Keratinocyte (primary cell): Measurements from ENCODE around the gene KLK1. TPM values are rescaled to one million over a fixed set of nuclear protein-coding genes. Genes with fewer than 3 reads are reported as not detected.

ENCODE experiments used
- DNase-seq: peaks from one replicate; pipeline ENCODE4 v3.0.0-alpha.2; 2011; ENCODE audit warnings: low read depth, missing footprints, low spot score
- FAIRE-seq: peaks from 2 replicates; lab custom pipeline; 2011; peaks lifted over from hg19 to GRCh38; lab: Jason Lieb, UNC
- H2AFZ ChIP-seq: 2 replicates; pipeline ENCODE4 v1.6.0; 2012; ENCODE audit warnings: low read length, control low read depth, inconsistent platforms; ENCODE audit not compliant: control insufficient read depth
- H3K27ac ChIP-seq: 2 replicates; pipeline ENCODE4 v1.5.1; 2011; ENCODE audit warnings: low read length; ENCODE audit not compliant: control insufficient read depth, insufficient read depth
- H3K27me3 ChIP-seq: 3 replicates; pipeline ENCODE4 v1.6.0; 2011; ENCODE audit warnings: low read length; ENCODE audit not compliant: control insufficient read depth, insufficient read depth; ENCODE audit errors: extremely low read depth
- H3K36me3 ChIP-seq, 2 experiments: 2 replicates in 1 of 2; 3 replicates in 1 of 2; pipeline ENCODE4 v1.5.1; 2011; ENCODE audit warnings: low read length in 2 of 2, mild to moderate bottlenecking in 1 of 2; ENCODE audit not compliant: control insufficient read depth in 2 of 2, insufficient read depth in 2 of 2; ENCODE audit errors: extremely low read depth in 1 of 2
- H3K4me1 ChIP-seq: 3 replicates; pipeline ENCODE4 v1.5.1; 2011; ENCODE audit warnings: low read length; ENCODE audit not compliant: control insufficient read depth, insufficient read depth; ENCODE audit errors: extremely low read depth
- H3K4me2 ChIP-seq: 3 replicates; pipeline ENCODE4 v1.6.0; 2011; ENCODE audit warnings: low read depth, low read length; ENCODE audit not compliant: control insufficient read depth, insufficient read depth; ENCODE audit errors: extremely low read depth
- H3K4me3 ChIP-seq, 3 experiments: fragments of 200-600 bp in 1 of 3; sonication (generic) in 1 of 3; 2 replicates in 2 of 3; 3 replicates in 1 of 3; pipeline ENCODE4 v1.5.1; 2011 to 2016; ENCODE audit warnings: low read length in 3 of 3, mild to moderate bottlenecking in 3 of 3, control low read depth in 2 of 3, inconsistent platforms in 1 of 3, low read depth in 1 of 3, mixed read lengths in 1 of 3, mixed run types in 1 of 3, moderate library complexity in 1 of 3; ENCODE audit not compliant: control insufficient read depth in 2 of 3, insufficient read depth in 2 of 3; ENCODE audit errors: extremely low read depth in 1 of 3
- H3K79me2 ChIP-seq: 2 replicates; pipeline ENCODE4 v1.6.0; 2012; ENCODE audit warnings: low read length; ENCODE audit not compliant: control insufficient read depth, insufficient read depth
- H3K9ac ChIP-seq: 3 replicates; pipeline ENCODE4 v1.6.0; 2011; ENCODE audit warnings: low read length; ENCODE audit not compliant: control insufficient read depth, insufficient read depth; ENCODE audit errors: extremely low read depth
- H3K9me1 ChIP-seq: 3 replicates; pipeline ENCODE4 v1.6.0; 2011; ENCODE audit warnings: low read length; ENCODE audit not compliant: control insufficient read depth, insufficient read depth; ENCODE audit errors: extremely low read depth
- H3K9me3 ChIP-seq: 2 replicates; pipeline ENCODE4 v1.5.1; 2012; ENCODE audit warnings: low read depth, low read length; ENCODE audit not compliant: control insufficient read depth
- H4K20me1 ChIP-seq: 3 replicates; pipeline ENCODE4 v1.6.0; 2011; ENCODE audit warnings: low read length; ENCODE audit not compliant: control insufficient read depth, insufficient read depth; ENCODE audit errors: extremely low read depth
- EZH2 ChIP-seq: IDR thresholded peaks from one replicate; pipeline ENCODE4 v1.6.1; 2012; ENCODE audit warnings: inconsistent platforms, mild to moderate bottlenecking, low read length, moderate library complexity
- dilution Hi-C: fragments of 300-500 bp; cut with MboI; formaldehyde crosslinking; loops from one replicate; pipeline ENCODE4 v1.7.0; 2020; ENCODE audit warnings: low sequenced_read_pairs; ENCODE audit not compliant: extremely low pct_ligation_motif_present
- polyA plus RNA-seq, 5 experiments: library from polyadenylated mRNA; depleted of rRNA in 3 of 5; stranded (reverse) in 3 of 5; stranded (forward) in 1 of 5; unstranded in 1 of 5; fragments of >200 nt; gene quantifications; 1 replicate in 1 of 5; 2 replicates in 3 of 5; 3 replicates in 1 of 5; pipeline versions ENCODE4 v1.2.1 to v1.2.3, GENCODE V29; 2011 to 2012; ENCODE audit warnings: missing spikeins in 2 of 5, low read depth in 1 of 5, low replicate concordance in 1 of 5
- TF ChIP-seq, protein P1 (sequence below), 3 experiments: IDR thresholded peaks in 1 of 3; conservative IDR thresholded peaks in 1 of 3; optimal IDR thresholded peaks in 1 of 3; 2 replicates in 2 of 3; 3 replicates in 1 of 3; pipeline versions ENCODE3 to v1.5.1; 2011; ENCODE audit warnings: low read length in 3 of 3, mild to moderate bottlenecking in 3 of 3, moderate library complexity in 2 of 3, control low read depth in 1 of 3, inconsistent platforms in 1 of 3; ENCODE audit not compliant: insufficient read depth in 2 of 3; ENCODE audit errors: extremely low read depth in 1 of 3

The KLK1 gene
- polyA plus RNA-seq, 1 donor (not counting 4 experiments of a cell fraction or from before 2014, with no cell fraction given) = 0.31 TPM

GRCh38 chr19:50839712-50840655 is 16.4 kb upstream of the KLK1 start:
- no peaks in the 10 kb centered on the region for H3K36me3 ChIP-seq
- H3K27ac ChIP-seq = no peak overlapping the region
- no peak overlapping the region for H3K4me3 ChIP-seq
- peaks cover 17% of the 10 kb centered on the region for H3K27me3 ChIP-seq
- no peak for DNase-seq
- dilution Hi-C loops = no loop called here
- H3K4me2 ChIP-seq = no peak overlapping the region
- H3K9me1 ChIP-seq = no peaks in the 10 kb centered on the region
- no peaks in the 10 kb centered on the region for H3K9me3 ChIP-seq
- TF ChIP-seq, protein P1, sequence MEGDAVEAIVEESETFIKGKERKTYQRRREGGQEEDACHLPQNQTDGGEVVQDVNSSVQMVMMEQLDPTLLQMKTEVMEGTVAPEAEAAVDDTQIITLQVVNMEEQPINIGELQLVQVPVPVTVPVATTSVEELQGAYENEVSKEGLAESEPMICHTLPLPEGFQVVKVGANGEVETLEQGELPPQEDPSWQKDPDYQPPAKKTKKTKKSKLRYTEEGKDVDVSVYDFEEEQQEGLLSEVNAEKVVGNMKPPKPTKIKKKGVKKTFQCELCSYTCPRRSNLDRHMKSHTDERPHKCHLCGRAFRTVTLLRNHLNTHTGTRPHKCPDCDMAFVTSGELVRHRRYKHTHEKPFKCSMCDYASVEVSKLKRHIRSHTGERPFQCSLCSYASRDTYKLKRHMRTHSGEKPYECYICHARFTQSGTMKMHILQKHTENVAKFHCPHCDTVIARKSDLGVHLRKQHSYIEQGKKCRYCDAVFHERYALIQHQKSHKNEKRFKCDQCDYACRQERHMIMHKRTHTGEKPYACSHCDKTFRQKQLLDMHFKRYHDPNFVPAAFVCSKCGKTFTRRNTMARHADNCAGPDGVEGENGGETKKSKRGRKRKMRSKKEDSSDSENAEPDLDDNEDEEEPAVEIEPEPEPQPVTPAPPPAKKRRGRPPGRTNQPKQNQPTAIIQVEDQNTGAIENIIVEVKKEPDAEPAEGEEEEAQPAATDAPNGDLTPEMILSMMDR (optimal IDR thresholded peaks at IDR 0.05 in 1 of 3, IDR thresholded peaks at IDR 0.05 in 1 of 3, conservative IDR thresholded peaks at IDR 0.05 in 1 of 3; ENCODE audit: extremely low read depth in 1 of 3, insufficient read depth in 2 of 3, low read length in 3 of 3) = no peak
- no peak for TF ChIP-seq EZH2
- H4K20me1 ChIP-seq = no peaks in the 10 kb centered on the region
- H3K79me2 ChIP-seq = no peaks in the 10 kb centered on the region
- FAIRE-seq = no peak
- no peak overlapping the region for H2AFZ ChIP-seq
- H3K4me1 ChIP-seq = peaks cover 18% of the 10 kb centered on the region
- no peak overlapping the region for H3K9ac ChIP-seq

GRCh38 chr19:50838239-50838638 is 14.7 kb upstream of the KLK1 start:
- Histone ChIP-seq H3K9me3 (no peaks in the 10 kb centered on the region), H4K20me1 (no peaks in the 10 kb centered on the region), H3K27ac (no peak overlapping the region), H3K4me3 (no peak overlapping the region), H3K79me2 (no peaks in the 10 kb centered on the region), H3K9ac (no peak overlapping the region), H2AFZ (no peak overlapping the region), H3K4me2 (no peak overlapping the region), H3K9me1 (no peaks in the 10 kb centered on the region), H3K4me1 (peaks cover 20% of the 10 kb centered on the region), H3K36me3 (no peaks in the 10 kb centered on the region), H3K27me3 (peaks cover 8% of the 10 kb centered on the region)
- no peak for FAIRE-seq
- dilution Hi-C loops = no loop called here
- TF ChIP-seq, protein P1 (optimal IDR thresholded peaks at IDR 0.05 in 1 of 3, IDR thresholded peaks at IDR 0.05 in 1 of 3, conservative IDR thresholded peaks at IDR 0.05 in 1 of 3; ENCODE audit: extremely low read depth in 1 of 3, insufficient read depth in 2 of 3, low read length in 3 of 3) = peak in 1 of 3 experiments; percentile 23
- no peak for TF ChIP-seq EZH2
- no peak for DNase-seq
